HG03280 (cell line): Measurements from ENCODE around the gene KXD1.
"Not testable (repeated sequence)": the region's sequence is repeated elsewhere in the genome, so short reads cannot be mapped to it uniquely, and the experiment has no call there.

Experiments
- ATAC-seq: cut with Tn5 transposase; IDR thresholded peaks from one replicate; pipeline ENCODE4 v1.9.1; 2021; ENCODE audit warnings: mild to moderate bottlenecking, moderate library complexity; ENCODE audit not compliant: unreplicated experiment

Gene KXD1

DNA sequence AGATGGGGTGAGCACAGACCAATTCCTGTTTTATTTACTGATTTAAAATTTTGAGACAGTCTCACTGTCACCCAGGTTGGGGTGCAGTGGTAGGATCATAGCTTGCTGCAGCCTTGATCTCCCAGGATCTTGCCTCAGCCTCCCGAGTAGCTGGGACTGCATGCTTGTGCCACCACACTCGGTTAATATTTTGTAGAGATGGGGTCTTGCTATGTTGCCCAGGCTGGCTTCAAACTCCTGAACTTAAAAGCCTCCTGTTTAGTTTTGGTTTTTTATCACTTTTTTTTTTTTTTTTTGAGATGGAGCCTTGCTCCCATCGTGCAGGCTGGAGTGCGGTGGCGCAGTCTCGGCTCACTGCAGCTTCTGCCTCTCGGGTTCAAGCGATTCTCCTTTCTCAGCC lies 18.7 kb downstream of the KXD1 start:
- no peak for ATAC-seq

DNA sequence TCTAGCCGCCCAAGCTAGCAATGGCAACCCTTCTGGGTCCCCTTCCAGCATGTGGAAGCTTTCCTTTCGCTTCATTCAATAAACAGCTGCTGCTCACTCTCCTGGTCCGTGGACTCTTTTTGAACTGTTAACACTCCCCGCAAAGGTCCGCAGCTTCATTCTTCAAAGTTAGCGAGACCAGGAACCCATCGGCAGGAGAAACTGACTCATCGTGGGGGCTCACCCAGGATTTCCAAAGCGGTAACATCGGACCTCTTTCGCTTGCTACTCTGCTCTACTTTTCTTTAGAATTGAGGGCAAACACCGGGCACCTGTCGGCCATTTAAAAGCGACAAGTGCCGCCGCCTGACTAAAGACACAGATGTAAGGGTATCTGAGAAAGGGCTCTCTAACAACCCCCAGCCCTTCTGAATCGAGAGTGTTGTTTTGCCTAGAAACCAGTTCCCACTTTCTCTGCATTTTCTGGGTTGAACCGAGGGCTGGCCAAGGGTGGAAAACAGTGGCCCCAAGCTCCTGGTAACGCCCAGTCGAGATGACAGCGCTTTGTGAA lies 19.8 kb downstream of the KXD1 start:
- no peak for ATAC-seq

DNA sequence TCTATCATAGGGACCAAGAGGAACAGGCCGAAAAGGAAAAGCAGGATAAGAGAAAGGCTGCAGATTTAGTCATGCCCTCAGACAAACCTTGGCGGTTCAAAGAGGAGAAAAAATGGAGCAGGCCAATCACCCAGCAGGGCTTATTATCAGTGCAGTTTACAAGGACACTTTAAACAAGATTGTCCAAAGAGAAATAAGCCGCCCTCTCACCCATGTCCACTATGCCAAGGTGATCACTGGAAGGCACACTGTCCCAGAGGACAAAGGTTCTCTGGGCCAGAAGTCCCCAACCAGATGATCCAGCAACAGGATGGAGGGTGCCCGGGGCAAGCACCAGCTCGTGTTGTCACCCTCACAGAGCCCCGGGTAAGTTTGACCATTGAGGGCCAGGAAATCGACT lies 22.6 kb downstream of the KXD1 start:
- no peak for ATAC-seq

DNA sequence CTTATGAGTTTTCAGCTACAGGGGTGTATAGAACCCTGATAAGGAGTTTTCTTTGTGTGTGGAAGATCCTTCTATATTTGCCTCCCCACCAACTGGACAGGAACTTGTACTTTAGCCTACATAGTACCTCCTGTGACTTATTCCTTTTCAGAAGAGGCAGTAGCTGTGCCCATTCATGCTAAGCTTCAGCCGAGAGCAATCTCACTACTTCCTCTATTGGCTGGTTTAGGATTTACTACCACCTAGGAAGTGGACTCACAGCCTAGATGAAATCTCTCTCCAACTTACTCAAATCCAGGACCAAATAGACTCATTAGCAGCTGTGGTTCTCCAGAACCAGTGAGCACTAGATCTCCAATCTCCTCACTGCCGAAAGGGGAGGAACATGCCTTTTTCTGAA lies 28.6 kb downstream of the KXD1 start:
- no peak for ATAC-seq

DNA sequence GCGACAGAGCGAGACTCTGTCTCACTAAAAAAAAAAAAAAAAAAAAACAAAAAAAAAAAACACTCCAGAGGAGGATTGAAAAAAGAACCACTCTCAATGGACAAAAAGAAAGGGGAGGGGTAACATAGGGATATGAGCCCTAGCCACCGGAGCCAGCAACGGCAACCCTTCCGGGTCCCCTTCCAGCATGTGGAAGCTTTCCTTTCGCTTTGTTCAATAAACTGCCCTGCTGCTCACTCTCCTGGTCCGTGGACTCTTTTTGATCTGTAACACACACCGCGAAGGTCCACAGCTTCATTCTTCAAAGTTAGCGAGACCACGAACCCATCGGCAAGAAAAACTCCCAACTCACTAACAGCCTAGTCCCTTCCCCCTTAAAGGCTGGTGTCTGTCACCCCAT lies 29.9 kb downstream of the KXD1 start:
- no peak for ATAC-seq

DNA sequence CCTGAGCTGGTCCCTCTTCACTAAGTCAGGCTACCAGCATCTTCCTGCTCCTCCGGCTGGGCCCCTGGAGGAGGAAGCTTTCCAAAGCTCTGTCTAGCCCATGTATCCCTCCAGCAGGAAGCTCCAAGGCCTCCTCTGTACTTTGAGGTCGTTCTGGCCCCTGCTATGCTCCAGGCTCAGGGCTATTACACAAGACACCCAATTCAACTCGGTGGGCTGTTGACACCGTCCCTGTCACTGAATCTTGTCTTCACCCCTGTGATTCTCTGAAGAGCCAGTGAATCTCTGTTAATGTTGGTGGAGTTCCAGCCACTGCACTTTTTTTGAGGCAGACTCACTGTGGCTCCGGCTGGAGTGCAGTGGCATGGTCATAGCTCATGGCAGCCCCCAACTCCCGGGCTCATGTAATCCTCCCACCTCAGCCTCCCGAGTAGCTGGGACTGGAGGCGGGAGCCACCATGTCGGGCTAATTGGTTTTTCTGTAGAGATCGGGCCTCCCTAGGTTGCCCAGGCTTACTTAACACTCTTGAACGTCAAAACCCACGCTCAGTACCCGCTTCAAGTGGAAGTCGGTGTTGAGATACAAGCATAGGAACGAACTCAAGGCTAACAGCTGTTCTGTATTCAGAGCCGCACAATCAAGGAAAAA lies 30.4 kb downstream of the KXD1 start:
- ATAC-seq: peak; percentile 3

DNA sequence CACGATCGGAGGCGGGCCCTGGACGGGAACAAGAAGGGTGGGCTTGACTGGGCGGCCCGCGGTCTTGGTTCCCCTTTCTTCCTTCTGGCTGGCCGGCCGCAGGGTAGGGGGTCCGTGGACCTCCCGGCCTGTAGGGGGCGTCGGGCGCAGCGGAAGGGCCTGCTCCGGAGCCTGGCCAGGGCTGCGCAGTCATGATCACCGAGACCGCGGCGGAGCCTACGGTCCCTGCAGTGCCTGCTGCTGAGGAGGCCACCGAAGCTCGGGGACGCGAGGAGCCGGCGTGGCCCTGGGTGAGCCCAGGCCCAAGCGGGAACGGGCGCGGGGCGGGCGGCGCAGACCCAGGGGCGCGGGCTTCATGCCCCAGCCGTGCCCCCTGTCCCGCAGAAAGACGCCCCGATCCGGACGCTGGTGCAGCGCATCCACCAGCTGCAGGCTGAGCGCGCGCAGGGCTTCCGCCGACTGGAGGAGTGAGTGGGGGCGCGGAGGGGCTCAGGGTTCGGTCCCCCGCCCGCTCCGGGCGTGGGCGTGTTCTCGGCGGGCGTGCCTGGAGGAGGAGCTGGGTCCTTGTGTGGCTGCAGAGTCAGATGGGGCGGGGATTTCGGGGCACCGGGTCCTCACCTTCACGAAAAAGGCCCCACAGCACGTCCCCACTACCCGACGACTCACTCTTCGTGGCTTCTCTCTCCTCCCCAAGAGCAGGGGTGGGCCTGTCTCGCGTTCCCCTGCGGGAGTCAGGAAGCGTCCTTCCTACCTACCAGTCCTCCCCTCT lies 31.1 kb downstream of the KXD1 start, which contains the start of gene REX1BD:
REX1BD (plus strand) TSS at position 188 of the 769 bp plus-strand sequence; CDS start at position 192, 4 bp downstream.
- ATAC-seq: peak; percentile 67

DNA sequence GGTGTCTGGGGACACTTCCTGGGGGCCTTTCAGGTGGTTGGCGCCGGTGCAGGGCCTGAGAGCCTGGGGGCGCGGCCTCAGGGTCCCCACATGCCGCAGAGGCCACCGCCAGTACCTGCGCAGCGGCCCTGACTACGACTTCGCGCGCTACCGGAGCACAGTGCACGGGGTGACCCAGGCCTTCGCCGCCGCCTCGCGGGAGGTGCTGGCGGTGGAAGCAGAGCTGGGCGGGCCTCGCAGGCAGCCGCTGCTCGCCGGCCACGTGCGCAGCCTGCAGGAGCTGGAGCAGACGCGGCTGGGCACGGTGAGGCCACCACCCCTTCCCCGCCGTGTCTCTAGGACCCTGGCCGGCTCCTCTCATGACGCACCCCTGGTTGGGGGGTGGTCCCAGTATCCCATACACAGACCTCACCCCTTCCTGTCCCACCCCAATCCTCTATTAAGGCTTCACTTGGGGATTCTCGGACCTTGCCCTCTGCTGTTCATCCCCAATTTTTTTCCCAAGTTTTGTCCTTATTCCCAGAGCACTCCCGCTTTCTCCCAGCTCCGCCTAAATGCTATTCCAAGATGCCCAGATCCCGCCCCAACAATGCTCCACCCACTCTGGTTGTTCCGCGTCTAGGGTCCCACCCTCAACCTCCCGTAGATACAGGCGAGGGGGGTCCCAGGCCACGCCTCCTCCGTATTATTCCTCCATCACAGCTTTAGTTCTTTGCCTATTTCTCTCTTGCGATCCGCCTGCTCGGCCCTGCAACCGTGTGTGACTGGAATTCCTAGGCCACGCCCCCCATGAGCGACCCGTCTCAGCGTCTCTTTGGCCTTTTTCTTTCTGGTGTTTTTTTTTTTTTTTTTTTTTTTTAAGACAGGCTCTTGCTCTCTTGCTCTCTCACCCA lies 32.0 kb downstream of the KXD1 start:
- ATAC-seq: peak; percentile 31

DNA sequence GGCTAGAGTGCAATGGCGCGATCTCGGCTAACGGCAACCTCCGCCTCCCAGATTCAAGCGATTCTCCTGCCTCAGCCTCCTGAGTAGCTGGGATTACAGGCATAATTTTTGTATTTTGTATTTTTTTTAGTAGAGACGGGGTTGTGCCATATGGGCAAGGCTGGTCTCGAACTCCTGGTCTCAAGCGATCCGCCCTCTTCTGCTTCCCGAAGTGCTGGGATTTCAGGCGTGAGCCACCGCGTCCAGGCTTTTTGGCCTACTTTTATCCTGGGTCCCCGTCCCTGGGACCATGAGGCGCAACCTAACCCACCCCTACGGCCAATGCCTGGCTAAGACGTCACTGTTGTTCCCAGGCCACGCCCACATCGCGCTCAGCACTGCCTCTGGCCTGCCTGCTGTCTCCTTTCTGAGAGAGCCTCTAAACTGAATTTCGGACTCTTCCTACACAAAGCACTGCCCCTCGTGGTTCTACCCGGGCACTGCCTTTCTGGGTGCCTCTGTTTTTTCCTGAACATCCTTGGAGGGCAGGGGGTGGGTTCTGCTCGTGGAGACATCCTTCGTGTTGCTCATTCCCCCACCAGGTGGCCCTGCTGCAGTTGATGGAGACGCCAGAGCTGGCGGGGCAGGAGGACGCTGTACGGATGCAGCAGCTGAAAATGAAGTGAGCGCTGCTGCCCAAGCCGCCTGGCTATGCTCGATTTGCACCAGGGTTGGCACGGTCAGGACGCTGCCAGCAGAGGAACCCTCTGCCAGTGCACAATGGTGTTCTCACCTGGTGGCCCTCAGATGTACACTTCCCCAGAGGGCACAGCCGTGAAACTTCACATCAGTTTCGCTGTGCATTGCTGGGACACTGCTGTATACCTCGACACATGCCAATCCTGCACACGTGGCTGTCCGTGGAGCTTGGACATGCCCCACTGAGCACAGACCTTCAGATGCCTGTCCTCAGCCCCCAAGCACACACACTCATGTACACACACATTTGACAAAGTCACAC lies 32.9 kb downstream of the KXD1 start:
- no peak for ATAC-seq

DNA sequence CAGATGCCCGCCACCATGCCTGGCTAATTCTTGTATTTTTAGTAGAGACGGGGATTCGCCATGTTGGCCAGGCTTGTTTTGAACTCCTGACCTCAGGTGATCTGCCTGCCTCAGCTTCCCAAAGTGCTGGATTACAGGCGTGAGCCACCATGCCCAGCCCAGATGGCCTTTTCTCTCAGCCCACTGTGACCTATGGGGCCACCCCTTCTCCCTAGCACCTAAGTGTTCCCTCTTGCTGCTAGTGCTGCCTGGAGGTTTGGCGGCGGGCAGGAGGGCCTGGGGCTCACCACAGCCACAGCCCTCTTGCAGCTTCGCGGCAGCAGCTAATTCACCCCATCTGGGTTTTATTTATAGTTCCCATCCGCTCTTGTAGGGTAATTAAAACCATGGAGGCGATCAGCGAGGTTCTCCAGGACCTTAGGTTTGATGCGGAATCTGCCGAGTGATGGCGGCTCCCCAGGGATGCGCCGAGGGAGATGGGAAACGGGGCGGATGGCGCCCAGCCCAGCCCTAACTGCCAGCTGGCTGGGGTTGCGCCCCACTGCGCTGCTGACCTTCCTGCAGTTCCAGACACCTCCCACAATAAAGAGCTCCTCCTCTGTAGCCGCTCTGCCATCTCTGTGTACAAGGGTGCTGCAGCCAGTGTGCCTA lies 34.2 kb downstream of the KXD1 start:
- no peak for ATAC-seq

DNA sequence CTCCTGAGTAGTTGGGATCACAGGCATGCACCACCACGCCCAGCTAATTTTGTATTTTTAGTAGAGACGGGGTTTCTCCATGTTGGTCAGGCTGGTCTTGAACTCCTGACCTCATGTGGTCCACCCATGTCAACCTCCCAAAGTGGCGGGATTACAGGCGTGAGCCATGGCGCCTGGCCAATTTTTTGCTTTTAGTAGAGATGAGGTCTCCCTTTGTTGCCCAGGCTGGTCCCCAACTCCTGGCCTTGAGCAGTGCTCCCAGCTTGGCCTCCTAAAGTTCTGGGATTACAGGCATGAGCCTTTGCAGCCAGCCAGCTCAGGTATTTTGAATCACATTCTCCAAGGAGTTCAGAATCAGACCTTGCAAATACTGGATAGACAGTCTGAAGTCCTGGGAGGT lies 35.1 kb downstream of the KXD1 start:
- not testable (repeated sequence) for ATAC-seq

DNA sequence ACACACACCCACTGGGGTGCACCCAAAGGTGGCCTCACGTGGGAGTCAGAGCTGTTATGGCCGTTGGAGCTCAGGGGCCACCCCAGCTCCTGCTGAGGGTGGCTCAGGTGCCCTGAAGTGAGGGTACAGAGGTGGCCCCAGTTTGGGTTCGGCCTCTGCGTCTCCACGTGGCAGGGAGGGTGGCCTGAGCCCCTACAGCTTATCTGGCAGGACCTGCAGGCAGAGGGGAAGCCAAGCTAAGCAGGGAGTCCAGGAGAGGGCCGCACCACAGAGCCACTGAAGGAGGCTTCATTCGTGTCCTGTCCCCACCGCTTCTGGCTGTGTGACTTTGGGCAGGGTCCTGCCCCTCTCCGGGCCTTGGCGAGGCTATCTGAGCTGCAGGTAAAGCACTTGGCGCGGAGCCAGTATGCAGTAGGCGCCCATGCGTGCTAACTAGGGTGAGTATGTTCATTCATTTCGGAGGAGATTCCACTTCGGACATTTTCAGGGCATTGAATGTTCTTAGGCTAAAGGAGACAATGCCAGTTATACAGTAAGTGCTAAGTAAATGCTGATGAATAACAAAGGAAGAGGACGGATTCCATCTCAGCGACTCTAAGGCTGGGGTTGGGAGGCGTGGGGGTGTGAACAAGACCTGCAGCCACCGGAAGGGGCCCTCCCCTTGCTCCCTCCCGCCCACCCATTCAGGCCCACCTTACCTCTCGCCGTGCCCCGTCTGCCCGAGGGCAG lies 35.9 kb downstream of the KXD1 start:
- ATAC-seq: no peak

DNA sequence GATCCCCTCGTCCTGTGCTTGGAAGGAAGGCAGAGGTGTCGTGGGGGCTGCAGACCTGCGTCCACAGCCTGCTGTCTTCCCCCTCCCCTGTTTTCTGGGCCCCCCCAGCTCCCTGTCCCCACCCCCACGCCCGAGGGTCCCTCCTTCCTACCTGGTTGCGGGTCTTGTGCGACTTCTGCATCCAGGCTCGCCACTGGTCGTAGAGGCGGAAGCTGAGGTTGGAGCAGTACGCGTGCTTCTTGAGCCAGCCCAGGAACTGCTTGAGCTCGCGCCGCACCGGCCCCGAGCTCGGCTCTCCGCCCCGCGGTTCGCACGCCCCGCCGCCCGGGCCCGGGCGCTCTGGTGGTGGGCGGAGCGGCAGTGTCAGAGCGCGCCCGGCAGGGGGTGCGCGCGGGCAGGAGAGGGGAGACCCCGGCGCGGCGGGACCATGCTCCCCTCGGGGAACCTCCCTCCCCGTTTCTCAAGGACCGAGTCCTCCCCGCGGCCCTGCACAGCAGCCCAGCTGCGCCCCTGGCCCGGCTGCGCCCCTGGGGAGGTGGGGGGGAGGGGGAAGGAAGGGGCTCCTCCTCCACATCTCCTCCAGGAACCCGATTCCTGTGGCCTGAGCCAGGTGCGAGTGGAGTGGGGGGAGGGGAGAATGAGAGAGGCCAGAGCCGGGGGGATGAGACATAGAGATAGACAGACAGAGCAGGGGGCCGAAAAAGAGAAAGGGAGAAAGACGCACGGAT lies 36.6 kb downstream of the KXD1 start:
- no peak for ATAC-seq

DNA sequence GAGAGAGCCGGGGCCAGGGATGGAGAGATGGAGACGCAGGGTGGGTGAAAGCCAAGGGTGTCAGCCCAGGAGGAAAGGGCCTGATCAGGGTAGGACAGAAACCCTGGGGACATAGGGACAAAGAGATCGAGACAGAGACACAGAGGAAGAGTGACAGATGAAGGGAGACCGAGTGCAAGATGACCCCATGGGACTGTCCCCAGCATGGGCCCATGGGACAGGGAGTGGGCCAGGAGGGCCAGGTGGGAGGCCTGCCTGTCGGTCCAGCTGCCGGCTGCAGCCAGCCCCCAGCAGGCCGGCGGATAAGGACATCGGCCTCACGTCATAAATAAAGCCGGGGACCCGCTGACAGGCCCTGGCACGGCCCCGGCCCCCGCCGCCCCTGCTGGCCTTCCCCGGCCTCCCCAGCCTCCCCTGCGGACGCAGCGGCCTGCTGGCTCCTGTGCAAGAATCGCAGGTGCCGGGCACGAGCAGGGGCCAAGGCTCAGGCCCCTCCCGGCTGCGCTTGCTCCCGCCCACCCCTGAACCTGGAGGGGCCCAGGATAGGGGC lies 37.2 kb downstream of the KXD1 start:
- no peak for ATAC-seq

DNA sequence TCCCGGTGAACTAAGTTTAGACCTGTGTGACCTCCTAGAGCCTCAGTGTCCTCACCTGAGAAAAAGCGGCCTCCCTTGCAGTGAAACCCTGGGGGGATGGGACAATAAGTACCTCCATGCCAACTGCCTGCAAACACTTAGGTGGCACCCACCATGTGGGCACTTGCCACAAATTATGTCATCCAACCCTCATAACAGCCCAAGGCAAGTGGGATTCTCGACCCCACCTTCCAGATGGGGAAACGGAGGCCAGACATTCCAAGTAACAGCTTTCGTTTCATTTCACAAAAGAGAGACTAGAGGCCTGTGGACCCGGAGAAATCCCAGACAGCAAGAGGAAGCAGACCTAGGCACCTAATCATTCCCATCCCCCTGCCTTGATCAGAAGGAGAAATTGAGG lies 37.8 kb downstream of the KXD1 start:
- ATAC-seq: no peak

DNA sequence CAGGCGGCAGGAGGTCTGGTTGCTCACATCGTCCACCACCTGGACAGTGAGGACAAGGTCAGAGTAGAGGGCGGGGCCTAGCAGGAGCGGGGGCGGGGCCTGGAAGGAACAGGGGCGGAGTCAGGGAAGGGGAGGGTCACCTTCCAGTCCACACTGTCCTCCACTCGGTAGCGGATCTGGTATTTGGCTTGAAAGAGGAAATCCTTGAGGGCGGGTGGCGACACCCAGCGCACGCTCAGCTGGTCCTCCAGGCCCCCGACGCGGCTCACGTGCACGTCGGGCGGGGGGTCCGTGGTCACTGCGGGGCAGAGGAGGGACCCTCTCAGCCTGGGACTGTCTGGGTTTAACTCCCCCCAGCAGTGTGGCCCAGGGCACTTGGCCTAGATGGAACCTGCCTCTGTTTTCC lies 39.1 kb downstream of the KXD1 start:
- ATAC-seq: no peak

DNA sequence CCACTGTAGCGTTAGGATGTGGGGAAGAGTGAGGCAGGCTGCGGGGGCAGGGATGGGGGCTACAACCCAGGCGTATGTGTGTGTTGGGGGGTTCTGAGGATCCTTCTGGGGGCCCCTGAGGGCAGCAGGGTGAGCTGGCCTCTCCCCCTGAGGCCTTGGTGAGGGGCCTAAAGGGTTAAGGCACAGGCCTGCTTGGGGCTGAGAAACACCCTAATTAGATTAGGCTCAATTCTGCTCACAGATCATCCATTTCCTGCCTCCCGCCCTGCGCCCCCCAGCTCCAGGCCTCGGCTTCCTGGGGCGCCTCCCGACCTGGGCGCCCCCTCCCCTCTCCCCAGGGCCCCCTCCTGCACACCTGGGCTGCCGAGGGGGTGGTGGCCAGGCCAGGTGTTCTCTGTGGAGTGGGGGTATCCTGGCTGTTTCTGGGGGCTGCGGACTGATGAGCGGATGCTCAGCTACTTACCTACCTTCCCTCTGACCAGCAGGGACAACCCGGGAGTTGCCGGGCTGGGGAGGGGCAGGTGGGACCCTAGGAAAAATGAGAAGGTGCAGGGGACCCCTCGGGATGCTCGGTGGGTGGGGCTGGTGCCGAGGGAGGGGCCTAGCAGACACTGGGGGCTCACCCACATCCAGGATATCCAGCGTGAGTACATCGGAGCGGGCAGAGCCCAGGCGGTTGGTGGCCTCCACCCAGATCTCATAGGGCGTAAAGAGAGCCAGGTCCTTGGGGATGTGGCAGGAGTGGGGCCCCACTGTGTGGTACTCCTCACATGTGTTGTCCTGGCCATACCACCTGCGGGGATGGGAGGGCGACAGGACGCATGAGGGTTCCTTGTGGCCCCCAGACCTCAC lies 40.4 kb downstream of the KXD1 start:
- no peak for ATAC-seq
